GM21717 (cell line): ENCODE data around the gene RGSL1.

Experiments
- ATAC-seq: cut with Tn5 transposase; IDR thresholded peaks from one replicate; pipeline ENCODE4 v1.9.1; 2021; ENCODE audit warnings: mild to moderate bottlenecking, moderate library complexity; ENCODE audit not compliant: unreplicated experiment

RGSL1 gene

GRCh38 chr1:182533896-182534295, 84.0 kb downstream of the RGSL1 start:
- no peak for ATAC-seq

DNA sequence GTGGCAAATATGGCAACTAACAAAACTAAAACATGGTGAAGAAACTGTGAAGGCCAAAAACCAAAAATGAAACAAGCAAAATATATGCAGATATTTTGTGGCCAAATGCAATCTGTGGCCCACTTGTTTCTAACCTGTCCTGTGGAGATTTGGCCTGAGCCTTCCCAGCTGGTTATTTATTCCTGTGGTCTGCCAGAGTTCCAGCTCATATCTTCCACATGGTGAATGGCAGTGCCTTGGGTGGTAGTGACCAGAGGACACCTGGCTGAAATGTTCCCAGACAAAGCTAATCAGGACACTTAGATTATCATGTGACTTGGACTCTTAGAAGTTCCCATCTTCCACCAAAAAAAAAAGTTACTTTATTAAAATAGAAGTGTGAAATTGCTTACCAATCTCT, 99.4 kb downstream of the RGSL1 start:
- no peak for ATAC-seq

DNA sequence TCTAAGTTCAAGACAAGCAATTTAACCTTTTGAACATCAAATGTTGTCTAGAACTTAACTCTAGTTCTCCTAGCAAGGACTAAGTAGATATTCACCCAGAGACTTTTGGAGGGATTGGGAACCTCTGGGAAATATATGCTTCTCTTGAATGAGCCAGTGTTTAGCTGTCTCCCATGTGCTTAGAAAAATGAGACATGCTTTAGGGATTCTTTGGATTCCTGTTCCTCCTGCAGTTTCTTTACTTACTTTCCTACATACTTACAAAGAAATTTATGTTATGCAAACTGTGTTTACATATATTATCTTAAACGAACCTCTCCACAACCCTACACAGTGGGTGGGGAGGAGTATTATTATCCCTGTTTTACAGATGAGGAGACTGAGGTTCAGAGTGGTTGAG, 99.9 kb downstream of the RGSL1 start:
- ATAC-seq = no peak

- ATAC-seq = no peak
These were observed 102.6 kb downstream of the RGSL1 start for GRCh38 chr1:182552527-182552926.

DNA sequence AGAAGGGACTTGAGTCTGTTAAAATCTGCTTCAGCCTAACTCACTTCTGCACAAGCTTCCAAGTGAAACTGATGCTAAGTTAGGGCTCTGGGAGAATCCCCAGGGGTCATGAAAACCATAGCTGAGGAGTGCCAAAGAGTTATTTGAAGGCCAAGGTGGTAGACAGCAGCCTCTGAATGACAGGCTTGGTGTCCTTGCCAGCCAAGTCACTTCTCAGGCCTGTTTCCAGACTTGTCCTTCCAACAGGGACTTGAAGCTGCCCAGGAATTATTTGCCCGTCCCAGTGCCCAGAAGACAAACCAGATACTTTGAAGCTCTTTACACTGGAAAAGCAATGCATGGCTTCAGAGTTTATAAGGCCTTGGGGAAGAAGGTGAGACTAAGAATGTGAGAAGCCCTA, 105.5 kb downstream of the RGSL1 start:
- ATAC-seq = no peak

GRCh38 chr1:182556279-182556678, 106.3 kb downstream of the RGSL1 start:
- ATAC-seq = no peak

DNA sequence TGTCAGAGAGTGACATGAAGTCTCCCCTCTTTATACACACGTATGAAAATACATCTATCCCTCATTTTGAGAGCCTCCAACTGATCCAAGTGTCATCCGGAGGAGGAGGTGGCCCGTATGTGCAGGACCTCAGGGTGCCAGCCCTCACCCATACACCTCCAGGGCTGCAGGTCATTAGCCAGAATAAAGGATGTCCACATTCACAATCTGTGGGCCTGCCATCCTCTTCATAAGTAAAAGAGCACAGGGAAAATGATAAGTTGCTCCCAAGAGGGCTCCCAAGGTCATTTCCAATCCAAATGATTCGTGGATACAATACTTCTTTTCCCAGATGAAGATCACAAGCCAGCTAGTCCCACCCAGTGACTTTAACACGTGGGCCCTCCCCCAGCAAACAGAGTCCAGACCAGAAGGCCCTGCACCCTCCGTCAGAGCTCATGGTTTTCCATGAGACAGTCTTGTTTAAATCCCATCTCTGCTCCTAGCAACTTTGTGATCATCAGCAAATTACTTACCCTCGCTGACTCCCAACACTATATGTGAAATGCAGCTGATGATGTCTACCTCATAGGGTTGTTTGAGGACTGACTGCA, 110.5 kb downstream of the RGSL1 start:
- ATAC-seq = no peak

DNA sequence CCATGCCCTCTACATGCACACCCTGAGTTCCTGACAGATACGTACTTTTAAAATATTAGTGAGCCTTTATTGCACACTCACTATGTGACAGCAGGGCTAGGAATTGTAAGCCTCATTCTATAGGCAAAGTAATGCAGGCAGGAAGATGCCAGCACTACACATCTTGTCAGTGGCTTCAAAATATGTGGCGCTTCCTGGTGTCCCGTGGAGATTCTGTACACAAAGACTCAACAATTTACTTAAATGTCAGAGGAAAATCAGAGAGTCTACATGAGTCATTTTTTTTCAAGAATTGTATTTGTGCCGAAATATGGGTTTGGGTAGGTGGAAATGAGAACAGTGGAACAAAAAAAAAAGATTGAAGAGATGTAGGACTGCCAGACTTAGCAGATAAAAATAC, 111.5 kb downstream of the RGSL1 start:
- ATAC-seq = no peak

DNA sequence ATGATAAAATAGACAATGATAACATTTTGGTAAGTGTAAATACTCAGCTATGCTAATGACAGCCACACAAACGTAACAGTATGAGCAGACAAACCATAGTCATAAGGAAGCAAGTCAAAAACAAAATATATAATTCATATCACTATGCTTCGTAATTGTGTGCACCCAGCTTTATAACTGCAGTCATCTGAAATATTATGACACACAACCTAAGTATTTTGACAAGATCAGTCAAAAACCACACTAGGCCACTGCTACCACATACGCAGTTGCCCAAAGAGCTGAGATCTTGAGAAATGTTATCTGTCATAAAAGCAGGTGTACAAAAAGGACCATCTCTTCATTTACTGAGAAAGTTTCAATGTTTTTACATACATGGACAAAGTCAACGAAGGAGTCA, 113.1 kb downstream of the RGSL1 start:
- no peak for ATAC-seq

DNA sequence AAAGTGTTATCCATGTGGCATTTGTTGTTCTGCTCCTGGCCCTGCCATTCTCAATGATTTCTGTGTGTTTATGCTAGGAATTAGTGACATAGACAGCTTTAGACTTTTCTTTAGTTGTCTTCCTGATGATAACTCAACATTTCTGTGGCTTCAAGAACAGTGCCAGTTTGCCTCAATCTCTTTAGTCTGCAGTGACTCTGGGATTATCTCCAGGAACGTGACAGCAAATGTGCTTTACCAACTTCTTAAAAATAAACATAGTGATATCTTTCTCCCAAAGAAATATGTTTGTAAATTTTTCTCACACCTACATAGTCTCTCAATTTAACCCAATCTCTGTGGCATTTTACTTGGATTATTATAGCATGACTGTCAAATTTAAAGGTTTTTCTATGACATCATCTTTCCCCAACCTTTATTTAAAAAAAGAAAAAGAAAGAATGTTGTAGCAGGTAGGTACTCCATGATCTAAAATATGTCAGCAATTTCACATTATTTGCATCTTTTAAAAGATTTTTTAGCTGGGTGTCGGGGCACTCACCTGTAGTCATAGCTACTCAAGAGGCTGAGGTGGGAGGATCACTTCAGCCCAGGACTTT, 114.6 kb downstream of the RGSL1 start:
- no peak for ATAC-seq

DNA sequence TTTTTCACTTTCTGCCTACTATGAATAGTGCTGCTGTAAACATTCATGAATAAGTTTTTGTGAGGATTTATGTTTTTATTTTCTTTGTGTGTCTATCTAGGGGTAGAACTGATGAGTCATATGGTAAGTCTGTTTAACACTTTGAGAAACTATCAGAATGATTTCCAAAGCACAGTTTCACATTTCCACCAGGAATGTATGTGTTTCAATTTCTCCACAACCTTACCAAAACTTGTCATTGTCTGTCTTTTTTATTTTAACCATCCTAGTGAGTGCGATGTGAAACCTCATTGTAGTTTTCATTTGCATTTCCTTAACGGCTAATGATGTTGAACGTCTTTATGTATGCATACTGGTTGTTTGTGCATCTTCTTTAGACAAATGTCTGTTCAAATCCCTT, 115.6 kb downstream of the RGSL1 start:
- ATAC-seq = no peak

DNA sequence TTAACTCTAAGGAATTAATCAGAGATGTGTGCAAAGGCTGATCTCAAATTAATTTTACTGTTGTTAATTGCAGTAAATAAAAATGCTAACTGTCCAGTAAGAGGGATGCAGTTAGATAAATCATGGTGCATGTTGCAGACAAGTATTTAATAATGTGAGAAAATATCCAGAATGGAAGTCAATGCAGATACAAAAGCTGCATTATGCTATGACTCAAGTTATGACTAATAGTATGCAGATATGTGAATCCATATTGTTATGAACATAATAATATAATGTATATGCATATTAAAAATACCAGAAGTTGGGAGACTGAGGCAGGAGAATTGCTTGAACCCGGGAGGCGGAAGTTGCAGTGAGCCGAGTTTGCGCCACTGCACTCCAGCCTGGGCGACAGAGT, 117.7 kb downstream of the RGSL1 start:
- no peak for ATAC-seq

DNA sequence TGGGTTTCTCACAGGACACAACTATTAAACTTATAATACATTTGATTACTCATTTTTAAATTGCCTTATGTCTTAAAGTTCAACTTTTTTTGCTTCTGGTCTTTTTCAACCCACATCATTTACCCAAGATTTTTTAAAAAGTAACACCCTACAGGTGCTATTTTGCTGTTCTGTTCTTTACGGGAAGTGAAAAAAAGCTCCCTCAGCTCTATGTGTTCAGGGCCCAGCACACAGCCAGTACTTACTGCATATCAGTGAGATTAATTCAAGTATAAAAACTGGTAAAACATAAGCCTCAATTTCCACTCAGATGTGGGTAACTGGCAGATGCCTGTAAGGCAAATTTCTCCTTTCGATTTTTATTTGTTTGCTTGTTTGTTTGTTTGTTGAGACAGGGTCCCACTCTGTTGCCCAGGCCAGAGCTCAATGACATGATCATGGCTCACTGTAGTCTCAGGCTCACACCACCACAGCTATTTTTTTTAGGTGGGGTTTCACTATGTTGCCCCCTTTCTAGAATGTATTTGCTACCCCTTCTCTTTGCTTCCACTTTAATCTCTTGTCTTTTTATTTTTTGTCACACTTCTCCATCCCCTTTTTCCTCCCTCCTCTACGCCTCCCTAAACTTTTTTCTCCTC, 118.8 kb downstream of the RGSL1 start:
- ATAC-seq = no peak

DNA sequence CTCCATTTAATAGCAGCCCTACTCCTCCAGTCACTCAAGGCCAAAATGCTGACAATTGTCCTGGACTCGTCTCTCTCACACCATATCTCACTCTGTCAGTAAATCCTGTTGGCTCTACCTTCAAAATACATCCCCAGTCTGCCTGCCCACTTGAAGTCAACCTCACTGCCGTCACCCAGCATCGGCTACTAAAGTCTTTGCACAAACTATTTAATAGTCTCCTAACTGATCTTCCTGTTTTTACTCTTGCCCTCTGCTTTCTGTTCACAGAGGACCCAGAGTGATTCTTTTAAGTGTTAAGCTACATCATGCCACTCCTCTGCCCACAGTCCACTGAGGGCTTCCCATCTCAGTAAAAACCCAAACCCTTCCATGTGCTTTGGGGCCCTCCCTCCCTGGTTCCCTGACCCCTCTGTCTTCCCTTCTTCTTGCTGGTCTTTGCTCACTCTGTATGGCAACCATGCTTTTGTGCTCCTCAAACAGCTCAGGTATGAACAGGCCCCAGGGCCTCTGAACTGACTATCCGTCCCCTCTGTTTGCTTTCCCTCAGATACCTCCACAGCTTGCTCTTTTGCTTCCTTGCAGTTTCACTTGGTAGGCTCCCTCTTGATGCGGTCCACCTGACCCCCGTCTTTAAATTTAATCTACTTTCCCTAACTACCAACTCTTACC, 120.1 kb downstream of the RGSL1 start:
- no peak for ATAC-seq

GRCh38 chr1:182570611-182570970, 120.6 kb downstream of the RGSL1 start:
- no peak for ATAC-seq

DNA sequence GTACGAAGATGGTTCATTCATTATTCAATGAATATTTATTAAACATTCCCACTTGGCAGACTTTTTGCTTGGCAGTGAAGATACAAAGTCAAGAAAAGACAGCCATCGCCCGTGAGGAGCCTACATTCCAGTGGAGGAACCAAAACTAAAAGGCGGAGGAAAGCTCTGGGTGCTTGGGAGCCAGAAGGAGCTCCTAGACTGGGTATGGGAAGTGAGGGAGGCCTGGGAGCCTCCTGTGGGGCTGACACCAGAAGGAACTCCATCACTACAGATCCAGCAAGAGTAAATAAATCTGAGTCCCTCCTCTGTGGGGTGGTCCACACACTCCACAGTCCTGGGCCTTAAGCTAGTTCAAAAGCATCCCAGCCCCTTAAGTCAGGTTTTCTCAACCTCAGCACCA, 124.2 kb downstream of the RGSL1 start:
- ATAC-seq = no peak

GRCh38 chr1:182575540-182576149, 125.7 kb downstream of the RGSL1 start:
- ATAC-seq = no peak

GRCh38 chr1:182580736-182581135, 130.8 kb downstream of the RGSL1 start:
- ATAC-seq = no peak

DNA sequence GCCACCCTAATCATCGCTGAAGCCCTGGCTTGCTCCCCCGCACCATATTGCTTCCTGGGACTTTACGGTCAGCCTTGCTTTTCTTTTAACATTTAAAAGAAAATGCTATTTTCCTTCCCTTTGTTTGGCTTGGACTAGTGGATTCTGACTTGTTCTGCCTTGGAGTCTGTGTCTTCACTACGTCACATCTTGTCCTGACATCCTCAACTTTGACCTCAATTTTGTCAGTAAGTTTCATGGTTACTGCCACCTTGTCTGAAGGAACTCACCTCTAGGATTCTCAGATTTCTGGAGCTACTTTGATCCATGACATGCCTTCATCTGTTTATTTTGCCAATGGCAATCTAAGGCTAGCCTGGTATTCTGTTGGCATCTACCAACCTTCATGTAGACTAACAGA, 134.8 kb downstream of the RGSL1 start:
- no peak for ATAC-seq

DNA sequence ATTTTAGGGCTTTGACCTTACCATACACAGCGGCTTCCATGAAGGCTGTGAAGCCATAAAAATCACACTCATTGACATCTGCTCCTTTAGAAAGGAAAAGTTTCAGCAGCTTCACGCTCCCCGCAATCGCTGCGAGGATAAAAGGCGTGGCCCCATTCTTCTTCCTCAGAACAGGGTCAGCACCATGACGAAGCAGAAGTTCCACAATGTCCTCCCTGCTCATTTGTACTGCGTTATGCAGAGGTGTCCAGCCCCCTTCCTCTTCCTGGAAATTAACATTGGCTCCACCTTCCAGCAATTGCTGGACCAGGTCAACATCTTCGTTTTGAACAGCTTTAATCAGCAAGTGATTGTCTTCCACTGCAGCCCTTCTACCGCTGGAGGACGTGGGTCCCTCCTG, 136.4 kb downstream of the RGSL1 start:
- no peak for ATAC-seq

DNA sequence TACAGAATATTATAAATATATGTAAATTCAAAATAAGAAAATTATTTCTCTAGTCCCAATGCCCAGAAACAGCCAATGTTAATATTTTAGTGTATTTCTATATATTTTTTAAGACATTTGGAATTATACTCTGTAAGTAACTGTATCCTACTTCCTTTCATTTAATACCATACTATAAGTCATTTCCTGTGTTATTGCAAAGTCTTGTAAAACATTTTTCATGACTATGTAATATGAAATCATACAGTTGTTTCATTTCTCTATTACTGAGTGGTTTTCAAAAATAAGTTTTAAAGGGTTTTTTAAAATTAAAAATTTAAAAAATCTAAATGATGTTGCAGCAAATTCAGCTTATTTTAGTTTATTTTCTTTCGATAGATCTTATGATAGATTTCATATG, 137.1 kb downstream of the RGSL1 start:
- ATAC-seq = no peak
